GM21390 (cell line): ENCODE data around the gene TEX52.

Experiments
- ATAC-seq: cut with Tn5 transposase; IDR thresholded peaks from one replicate; pipeline ENCODE4 v1.9.1; 2021; ENCODE audit not compliant: unreplicated experiment

The TEX52 gene

DNA sequence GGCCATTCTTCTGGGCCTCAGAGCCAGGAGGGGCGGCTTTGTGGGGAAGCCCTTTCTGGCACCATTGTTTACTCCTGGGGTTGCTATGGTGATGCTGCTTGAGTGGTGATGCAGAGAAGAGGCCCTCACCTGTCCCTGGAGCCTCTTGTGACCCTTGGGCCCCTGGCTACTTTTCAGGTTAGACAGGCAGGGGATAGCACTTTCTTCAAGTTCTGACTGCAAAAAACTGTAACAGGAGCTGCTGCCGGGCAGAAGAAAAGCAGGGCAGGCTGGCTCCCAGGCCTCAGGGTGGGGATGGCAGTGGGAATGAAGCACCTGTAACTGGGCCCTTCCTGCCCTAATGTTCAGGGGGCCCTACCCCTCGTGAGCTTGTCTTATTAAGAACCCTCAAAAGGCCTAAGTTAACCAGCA is at the start of gene TEX52:
Gene TEX52 (minus strand): TSS at position 19 of the 411 bp plus-strand sequence. CDS start 13 bp downstream, at position 6.
- no peak for ATAC-seq

DNA sequence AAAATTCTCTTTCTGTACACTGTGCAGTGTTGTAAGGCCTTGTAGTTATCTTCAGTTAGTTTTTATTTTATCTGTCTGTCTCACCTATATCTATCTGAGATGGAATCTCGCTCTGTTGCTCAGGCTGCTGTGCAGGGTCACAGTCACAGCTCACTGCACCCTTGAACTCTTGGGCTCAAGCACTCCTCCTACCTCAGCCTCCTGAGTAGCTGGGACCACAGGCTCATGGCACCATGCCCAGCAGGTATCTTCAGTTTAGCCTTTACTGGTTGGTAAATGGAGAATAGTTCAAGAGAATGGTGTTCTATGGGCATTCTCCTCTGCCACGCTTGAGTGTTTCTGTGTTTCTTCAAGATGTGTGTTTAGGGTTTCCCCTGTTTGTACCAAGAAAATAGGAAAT is 47.4 kb upstream of the TEX52 start:
- no peak for ATAC-seq

DNA sequence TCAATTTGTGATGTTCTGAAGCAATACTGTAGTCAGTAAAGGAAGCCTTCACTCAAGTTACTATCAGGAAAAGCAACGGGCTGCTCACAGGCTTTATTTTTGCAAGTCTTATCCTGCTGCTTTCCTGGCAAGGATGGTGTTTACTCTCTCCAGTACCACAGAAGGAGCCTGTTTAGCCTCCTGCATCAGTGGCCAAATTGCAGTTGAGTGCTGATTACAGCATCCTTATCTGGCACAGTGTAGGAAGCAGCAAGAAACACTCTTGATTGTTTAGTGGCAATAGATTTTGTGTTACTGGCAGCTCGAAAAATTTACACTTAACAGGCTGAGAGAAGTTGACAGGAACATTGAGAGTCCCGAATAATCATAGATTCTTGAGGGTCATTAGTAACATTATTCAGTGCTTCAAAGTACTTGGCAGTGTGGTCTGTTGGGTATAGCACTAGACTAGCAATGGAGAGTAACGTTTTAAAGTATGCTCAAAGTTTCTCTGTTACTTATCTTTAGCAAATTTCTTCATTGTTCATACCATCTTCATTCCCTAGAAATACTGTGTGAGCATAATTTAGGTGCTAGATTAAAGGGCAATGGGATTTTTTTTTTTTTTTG is 45.5 kb upstream of the TEX52 start:
- ATAC-seq = no peak

DNA sequence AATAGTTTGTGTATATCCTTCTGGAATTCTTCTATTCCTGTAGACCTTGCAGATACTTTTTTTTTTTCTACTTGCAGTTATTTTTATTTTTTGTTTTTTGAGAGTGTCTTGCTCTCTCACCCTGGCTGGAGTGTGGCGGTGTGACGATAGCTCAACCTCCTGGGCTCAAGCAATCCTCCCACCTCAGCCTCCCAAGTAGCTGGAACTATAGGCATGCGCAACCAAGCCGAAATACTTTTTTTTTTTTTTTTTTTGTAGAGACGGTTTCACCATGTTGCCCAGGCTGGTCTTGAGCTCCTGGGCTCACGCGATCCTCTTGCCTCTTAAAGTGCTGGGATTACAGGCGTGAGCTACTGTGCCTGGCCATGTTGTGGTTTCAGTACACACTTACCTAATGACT is 43.8 kb upstream of the TEX52 start:
- ATAC-seq = no peak

DNA sequence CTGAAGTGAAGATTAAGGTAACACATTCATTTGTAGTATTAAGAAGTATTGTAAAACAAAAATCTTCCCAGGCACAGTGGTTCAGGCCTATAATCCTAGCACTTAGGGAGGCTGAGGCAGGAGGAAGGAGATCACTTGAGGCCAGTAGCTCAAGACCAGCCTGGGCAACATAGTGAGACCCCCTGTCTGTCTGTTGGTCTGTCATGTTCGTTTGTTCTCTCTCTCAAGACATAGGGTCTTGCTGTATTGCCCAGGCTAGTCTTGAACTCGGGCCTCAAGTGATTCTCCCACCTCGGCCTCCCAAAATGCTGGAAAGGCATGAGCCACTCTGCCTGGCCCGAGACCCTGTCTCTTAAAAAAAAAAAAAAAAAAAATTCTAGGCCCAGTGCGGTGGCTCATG is 40.6 kb upstream of the TEX52 start:
- no peak for ATAC-seq

DNA sequence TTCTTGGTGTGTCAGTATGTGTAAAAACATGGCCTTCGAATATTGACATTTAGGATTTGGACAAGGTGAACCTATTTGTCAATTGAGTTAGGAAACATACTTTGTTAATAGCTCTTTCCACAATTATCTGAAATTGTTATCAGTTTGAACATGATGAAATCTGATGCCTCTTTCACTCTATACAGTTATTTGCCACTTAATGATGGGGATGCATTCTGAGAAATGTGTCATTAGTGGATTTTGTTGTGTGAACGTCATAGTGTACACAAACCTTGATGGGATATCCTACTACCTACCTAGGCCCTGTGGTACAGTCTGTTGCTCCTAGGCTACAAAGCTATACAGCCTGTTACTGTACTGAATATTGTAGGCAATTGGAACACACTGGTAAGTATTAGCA is 38.7 kb upstream of the TEX52 start:
- ATAC-seq = no peak

DNA sequence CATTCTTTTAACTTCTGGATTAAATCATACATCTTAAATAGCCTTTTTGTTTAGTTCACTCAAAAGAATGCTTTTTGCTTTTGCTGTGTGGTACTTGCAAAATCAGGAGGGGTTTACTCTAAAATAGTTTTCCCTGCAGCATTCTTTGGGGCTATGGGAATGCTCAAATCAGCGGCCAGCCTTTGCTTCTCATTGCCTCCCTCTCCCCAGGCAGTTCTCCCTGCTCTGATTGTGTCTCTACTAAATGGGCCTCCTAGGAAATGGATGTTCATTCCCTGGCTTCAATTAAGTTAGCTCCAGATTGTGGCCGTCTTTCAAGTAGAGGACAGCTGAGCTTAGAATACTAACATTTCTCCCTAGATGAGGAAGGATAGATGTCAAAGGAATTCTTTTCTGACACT is 38.2 kb upstream of the TEX52 start:
- no peak for ATAC-seq

DNA sequence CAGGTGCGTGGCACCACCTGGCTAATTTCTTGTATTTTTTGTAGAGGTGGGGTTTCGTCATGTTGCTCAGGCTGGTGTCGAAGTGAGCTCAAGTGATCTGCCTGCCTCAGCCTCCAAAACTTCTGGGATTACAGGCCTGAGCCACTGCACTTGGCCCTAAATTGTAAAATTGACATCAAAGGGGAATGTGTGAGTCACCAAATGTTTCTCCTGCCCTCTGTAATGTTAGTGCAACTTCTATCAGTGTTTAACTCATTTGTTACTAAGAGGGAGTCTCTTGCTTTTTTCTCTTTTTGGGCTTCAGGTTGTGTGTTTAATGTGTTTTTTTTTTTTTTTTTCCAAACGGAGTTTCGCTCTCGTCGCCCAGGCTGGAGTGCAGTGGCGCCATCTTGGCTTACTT is 36.2 kb upstream of the TEX52 start:
- no peak for ATAC-seq

DNA sequence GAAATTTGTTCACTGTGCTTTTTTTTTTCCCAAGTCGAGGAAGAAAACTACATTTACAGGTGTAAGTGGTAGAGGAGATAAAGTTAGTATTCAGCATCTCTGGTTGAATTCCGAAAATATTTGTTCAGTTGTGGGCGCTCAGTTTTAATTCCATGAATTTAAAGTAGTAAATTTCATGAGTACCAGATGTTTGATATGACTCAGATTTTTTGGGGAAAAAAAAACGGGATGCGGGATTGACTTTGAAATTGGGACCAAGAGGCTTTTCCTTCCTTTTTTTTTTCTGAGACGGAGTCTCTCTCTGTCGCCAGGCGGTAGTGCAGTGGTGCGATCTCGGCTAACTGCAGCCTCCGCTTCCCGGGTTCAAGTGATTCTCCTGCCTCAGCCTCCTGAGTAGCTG is 35.4 kb upstream of the TEX52 start:
- no peak for ATAC-seq

DNA sequence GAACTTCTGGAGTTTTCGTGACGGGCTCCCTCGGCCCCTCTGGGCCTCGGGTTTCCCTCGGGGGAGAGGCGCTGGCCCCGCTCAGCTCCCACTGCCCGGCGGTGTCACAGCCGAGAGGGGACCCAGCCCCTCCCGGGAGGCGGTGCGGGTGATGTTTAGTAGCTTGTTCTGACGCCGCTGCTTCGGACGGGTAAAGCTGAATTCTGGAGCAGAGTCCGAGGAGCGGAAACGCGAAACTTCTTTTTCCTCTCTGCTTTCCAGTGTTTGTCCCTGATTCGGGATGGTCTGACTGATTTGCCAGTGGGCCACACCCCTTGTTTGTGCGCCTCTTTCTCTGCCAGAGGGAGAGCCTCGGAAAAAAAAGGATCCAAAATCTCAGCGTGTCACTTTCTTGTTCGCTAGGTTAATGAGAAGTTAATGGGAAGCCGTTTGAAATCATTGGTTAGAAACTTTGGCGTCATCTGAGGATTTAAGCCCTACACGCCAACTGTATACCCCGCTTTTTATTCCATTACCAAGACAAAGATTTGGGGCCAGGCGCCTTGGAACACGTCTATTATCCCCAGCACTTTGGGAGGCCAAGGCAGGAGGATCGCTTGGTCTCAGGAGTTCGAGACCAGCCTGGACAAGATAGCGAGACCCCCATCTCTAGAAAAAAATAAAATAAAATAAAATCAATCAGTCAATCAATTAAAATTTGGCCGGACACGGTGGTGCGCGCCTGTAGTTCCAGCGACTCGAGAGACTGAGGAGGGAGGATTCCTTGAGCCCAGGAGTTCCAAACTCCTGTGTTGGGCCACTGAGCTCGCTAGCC is 34.6 kb upstream of the TEX52 start:
- ATAC-seq = peak; percentile 21

DNA sequence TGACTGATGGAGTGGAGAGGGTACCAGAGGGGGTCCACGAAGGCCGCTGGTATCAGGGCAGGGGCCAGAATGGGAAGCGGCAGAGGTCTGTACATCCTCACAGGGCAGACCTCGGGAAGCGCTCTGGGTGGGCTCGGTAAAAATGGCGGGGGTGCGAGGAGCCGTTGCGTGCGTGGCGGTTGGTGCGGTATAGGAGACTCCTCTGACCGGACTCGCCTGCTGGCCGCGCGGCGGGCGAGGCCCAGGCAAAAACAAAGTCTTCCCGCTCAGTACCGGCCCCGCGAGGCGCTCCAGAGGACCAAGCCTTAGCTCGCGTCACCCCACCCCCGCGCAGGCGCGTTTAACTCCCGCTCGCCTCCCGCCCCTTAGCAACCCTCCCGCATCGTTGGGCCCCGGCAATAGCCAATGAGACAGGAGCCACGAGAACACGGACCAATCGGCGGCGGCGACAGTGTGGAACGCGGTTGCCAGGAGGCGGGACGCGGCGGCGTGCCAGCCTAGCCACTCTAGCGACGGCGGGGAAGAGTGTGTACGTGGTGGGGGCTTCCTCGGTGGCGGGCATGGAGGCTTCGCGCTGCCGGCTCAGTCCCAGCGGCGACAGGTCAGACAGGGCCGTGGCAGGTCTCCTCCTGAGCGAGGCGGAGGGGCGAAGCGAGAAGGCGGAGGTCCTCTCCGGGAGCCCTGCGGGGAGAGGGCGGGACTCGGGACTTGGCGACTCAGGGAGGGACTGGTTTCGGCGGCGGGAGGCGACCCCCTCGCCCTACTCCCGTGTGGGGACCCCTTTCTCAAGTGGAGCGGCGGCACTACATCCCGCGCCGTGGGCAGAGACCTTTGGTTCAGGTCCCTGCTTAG is 33.8 kb upstream of the TEX52 start, which contains the start of gene TULP3:
Gene TULP3 (plus strand): TSS at position 504 of the 852 bp plus-strand sequence. CDS start 57 bp downstream, at position 561.
- peak; percentile 97 for ATAC-seq

DNA sequence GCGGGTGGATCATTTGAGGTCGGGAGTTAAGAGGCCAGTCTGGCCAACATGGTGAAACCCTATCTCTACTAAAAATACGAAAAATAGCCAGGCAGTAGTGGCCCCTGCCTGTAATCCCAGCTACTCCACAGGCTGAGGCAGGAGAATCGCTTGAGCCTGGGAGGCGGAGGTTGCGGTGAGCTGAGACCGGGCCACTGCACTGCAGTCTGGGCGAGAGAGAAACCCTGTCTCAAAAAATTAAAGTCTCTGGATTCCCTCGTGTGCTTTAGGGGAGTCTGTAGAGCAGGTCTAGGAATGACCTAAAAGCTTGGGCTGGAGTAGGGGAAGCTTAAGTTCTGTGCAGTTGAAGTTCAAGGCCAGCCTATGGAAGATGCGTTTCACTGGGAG is 33.2 kb upstream of the TEX52 start:
- peak; percentile 3 for ATAC-seq

DNA sequence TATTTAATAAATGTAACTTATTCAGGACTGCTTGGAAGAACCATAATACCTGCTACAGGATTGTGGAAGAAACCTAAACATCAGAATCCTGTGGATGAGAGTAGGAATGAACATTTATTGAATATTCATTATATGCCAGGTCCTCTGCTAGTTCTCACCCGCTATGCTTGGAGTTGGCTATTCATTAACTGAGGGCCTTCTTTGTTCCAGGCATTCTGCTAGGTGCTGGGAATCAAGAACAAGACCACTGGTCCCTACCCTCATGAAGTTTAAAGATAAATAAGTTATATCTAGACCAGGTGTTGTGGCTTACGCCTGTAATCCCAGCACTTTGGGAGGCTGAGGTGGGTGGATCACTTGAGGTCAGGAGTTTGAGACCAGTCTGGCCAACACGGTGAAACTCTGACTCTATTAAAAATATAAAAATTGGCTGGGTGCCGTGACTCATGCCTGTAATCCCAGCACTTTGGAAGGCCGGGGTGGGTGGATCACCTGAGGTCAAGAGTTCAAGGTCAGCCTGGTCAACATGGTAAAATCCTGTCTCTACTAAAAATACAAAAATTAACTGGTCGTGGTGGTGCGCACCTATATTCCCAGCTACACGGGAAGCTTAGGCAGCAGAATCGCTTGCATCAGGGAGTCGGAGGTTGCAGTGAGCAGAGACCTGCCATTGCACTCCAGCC is 30.1 kb upstream of the TEX52 start:
- no peak for ATAC-seq

DNA sequence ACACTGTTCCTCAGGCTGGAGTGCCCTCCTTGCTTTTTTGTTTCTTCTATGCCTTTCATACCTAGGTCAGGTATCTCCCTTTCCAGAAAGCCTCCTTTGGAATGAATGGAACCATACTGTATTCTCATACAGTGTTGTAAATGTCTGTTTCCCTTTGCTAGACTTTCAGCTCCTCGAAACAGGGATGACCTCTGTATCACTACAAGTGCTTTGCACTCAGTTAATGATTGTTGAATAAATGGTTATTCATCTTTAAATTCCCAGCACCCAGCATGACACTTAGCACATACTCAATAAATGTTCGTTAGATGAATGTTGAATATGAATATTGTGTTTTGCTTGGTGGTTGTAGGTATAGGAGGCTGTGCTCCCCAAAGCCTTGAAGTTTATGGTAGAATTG is 28.0 kb upstream of the TEX52 start:
- ATAC-seq = no peak

DNA sequence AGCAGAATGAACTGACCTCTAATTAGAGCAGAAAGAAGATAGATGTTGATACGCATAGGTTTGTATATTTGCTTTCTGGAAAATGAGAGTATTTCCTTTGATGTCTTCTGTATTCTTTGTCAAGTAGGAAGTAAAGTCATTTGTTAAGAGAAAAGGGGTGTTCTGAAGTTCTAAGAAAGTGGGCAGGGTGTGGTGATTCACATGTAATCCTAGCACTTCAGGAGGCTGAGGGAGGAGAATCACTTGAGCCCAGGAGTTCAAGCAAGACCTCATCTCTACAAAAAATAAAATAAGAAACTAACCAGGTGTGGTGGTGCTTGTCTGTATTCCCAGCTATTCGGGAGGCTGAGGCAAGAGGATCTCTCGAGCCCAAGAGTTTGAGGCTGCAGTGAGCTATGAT is 23.0 kb upstream of the TEX52 start:
- no peak for ATAC-seq

DNA sequence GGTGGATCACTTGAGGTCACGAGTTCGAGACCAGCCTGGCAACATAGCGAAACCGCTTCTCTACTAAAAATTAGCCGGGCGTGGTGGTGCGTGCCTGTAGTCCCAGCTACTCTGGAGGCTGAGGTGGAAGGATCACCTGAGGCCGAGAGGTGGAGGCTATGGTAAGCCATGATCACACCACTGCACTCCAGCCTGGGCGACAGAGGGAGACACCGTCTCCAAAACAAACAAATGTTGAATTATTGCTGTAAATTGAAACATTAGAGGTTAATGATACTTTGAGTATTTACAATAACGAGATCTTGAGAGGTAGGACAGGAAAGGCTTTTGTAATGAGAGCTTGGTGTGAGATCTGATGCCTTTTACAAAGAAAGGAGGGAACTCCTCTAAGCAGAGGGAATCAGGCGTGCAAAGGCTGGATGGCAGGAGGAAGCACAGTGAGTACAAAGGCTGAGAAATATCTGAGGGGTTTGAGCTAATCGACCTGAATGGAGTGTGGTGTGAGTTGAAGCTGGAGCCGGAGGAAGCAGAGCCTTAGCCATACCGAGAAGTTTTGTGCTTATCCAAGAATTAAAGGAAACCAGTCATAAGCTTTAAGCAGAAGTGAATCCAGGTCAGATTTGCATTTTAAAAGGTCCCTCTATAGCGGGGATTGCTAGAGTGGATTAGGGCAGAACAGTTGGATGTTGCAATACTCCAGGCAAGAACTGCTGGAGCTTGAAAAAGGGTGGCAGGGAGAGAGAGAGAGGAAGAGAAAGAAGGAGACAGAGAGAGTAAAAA is 21.3 kb upstream of the TEX52 start:
- no peak for ATAC-seq

DNA sequence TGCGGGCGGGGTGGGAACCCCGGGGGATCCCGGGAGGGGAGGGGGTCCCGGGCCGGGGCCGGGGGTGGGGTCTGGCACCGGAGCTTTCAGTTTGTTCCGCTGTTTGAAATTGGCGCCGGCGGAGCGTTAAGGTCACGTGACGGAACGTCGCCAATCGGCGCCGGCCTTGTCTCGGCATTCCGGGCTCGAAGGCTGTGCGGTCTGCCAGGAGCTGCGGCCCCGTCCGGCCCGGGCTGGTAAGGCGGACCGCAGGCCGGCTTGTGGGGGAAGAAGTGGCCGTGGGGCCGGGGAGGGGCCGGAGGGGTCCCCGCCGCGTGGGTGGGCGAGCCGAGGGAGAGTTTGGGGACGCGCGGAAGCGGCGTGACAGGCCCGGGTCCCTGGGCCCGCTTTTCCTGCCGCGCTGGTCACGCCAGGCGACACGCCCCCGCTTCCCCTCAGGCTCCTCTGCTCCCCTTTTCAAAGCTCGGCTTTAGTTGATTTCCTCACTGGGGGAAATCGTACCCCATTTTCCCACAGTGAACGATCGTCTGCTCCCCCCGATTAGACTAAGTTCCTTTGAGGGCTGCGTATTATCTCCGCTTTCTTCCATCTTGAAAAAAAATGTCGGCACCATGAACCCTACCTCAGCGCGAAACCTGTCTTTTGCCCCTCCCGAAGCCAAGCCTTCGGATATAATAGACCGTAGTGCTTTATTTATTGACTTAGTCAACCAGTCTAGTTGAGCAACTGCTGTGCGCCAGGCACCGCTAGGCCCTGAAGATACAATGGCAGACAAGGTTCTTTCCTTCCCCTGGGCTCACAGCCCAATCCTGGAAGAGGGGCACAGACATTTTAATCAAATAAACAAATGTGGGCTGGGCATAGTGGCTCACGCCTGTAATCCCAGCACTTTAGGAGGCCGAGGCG is 20.5 kb upstream of the TEX52 start, which contains the start of the genes FOXM1 and RHNO1:
Gene FOXM1 (minus strand): TSS at position 128 of the 906 bp plus-strand sequence. CDS start 2,696 bp downstream, outside the sequence.
Gene RHNO1 (plus strand): TSS at position 177 of the 906 bp plus-strand sequence. CDS start 8,144 bp downstream, outside the sequence.
- peak; percentile 75 for ATAC-seq

DNA sequence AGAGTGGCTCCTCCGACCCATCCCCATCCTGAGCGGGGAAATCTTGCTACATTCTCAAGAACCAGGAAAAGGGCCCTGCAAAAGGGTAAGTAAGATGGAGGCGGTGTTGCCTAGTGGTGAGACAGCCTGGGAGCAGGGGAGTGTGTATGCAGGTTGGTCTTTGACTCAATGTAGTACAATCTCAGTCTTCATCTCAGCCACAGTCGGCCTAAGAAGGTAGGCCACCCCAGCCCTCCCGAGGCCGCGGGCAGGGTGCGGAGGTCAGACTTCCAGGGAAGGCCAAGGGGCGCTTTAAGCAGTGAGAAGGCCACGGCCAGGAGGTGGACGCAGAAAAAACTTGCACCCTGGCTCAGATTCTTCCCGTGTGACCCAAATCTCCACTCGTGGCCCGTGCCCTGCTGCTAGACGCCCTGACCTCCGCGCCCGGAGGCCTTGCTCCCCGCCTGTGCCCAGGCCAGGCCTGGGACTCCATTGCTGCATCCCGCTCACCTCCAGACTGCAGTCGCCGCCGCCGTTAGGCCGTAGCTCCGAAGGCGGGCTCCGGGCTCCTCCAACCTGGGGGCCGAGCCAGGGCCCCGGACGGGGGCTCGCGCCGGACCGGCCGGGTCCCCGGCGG is 19.7 kb upstream of the TEX52 start:
- ATAC-seq = peak; percentile 33
